IPS-18a (cell line): Measurements from ENCODE around the gene EPHA3.

Experiments used
- H3K27ac ChIP-seq: one replicate; pipeline ENCODE4 v1.5.1; 2013; ENCODE audit warnings: low read length
- H3K27me3 ChIP-seq: one replicate; pipeline ENCODE4 v1.6.1; 2013; ENCODE audit warnings: mild to moderate bottlenecking, low read length; ENCODE audit not compliant: control insufficient read depth, insufficient read depth
- H3K36me3 ChIP-seq: one replicate; pipeline ENCODE4 v1.6.1; 2013; ENCODE audit warnings: low read depth, low read length; ENCODE audit not compliant: control insufficient read depth
- H3K4me1 ChIP-seq: one replicate; pipeline ENCODE4 v1.6.1; 2013; ENCODE audit warnings: low read depth, low read length; ENCODE audit not compliant: control insufficient read depth
- H3K4me3 ChIP-seq: one replicate; pipeline ENCODE4 v1.5.1; 2013; ENCODE audit warnings: low read length
- H3K9ac ChIP-seq: one replicate; pipeline ENCODE4 v1.6.1; 2013; ENCODE audit warnings: mild to moderate bottlenecking, low read length, moderate library complexity
- H3K9me3 ChIP-seq: one replicate; pipeline ENCODE4 v1.6.1; 2013; ENCODE audit warnings: low read depth, low read length; ENCODE audit not compliant: control insufficient read depth

The EPHA3 gene

DNA sequence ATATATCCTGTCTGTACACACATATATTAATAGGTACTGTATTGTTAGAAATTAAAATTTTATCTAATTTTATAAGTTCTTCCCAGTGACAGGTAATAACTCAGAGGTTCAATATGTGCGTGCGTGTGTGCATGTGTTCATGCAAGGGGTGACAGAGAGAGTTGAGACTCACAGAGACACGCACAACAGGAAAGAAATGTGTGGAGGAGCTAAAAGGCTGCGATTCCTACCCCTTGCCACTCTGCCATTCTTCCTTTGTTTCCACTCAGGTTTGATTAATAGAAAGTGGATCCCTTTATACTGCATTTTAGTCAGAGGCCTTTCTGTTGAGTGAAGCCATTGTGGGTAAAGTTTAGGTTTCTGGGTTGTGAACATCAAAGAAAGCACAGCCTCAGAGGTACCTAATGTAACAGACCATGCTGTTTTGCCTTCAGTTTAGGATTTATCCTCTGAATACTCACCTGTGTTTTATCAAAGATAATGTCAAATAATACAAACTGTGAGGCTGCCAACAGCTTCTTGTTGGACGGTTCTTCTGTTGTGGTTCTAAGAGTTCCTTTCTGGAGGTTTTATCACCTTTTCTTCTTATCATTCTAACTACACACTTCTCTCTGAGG lies 182.3 kb downstream of the EPHA3 start:
- Histone ChIP-seq H3K9me3 (no peaks in the 10 kb centered on the region), H3K9ac (no peak overlapping the region), H3K36me3 (no peaks in the 10 kb centered on the region), H3K27me3 (no peaks in the 10 kb centered on the region), H3K4me1 (no peaks in the 10 kb centered on the region), H3K27ac (no peak overlapping the region), H3K4me3 (no peak overlapping the region)

DNA sequence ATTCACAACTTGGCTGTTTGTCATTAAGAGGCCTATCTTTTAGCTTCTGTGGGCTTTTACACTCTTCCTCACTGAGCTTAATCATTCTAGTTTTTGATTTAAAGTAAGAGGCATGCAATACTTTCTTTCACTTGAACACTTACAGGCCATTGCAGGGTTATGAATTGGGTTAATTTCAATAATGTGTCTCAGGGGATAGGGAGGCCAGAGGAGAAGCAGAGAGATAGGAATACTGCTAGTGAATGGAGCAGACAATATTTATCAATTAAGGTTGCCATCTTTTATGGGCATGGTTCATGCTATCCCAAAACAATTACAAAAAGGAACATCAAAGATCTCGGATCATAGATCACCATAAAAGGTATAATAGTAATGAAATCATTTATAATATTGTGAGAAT lies 189.8 kb downstream of the EPHA3 start:
- Histone ChIP-seq H3K9me3 (no peaks in the 10 kb centered on the region), H3K36me3 (no peaks in the 10 kb centered on the region), H3K4me1 (no peaks in the 10 kb centered on the region), H3K4me3 (no peak overlapping the region), H3K27ac (no peak overlapping the region), H3K27me3 (no peaks in the 10 kb centered on the region), H3K9ac (no peak overlapping the region)

DNA sequence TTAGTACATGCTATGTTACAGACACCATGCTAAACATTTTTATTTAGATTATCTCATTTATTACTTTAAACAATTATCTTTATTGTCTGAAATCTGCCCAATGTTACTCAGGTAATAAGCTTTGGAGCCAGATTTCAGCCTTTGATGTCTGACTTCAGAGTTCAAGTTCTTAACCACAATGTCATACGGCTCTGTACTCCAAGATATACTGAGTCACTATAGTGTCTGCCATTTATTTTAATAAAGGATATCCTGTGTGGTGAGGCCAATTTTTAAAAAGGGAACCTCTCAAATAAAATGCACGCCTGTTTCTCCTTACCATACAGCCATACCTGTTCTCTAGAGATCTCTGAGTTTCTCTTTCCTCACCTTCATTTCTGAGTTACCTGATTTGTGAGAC lies 193.1 kb downstream of the EPHA3 start:
- H3K27ac ChIP-seq: no peak overlapping the region
- no peak overlapping the region for H3K4me3 ChIP-seq
- H3K9me3 ChIP-seq: no peaks in the 10 kb centered on the region
- no peak overlapping the region for H3K9ac ChIP-seq
- H3K4me1 ChIP-seq: no peaks in the 10 kb centered on the region
- H3K36me3 ChIP-seq: no peaks in the 10 kb centered on the region
- H3K27me3 ChIP-seq: no peaks in the 10 kb centered on the region

DNA sequence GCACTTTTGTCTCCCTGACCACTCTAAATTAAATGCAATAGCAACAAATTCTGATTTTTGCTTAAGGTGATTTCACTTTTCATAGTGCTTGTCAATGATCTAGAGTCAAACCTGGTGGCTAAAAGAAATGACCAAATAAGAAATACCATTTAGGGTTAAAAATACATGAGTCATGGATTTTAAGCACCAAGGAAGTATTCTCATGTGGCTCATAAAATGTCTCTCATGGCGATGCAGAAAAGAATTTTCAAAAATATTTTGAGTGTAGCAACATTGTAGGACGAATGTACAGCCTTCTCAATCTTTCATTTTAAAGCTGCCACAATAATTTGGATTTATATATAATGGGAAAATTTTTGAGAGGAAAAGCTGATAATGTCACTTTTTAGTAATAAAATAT lies 193.6 kb downstream of the EPHA3 start:
- Histone ChIP-seq H3K4me3 (no peak overlapping the region), H3K9me3 (no peaks in the 10 kb centered on the region), H3K27ac (no peak overlapping the region), H3K36me3 (no peaks in the 10 kb centered on the region), H3K27me3 (no peaks in the 10 kb centered on the region), H3K9ac (no peak overlapping the region), H3K4me1 (no peaks in the 10 kb centered on the region)

DNA sequence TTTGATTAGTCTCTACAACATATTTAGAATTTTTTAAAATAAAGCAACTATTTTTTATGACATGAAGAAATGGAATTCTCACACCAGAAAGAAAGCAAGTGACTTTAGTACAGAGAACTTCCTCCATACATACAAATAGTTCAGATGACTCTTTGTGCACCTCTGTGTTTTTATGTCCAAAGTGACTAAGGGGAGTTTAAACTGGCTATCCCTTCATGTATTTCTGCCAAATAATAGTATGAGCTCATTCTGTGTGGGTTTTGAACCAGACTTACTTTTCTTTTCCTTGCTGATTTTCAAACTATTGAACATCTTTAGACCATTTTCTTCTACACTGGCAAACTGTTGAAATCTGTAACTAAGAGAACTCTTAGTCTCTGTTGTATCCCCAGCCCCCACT lies 196.3 kb downstream of the EPHA3 start:
- H3K27ac ChIP-seq: no peak overlapping the region
- no peak overlapping the region for H3K4me3 ChIP-seq
- no peaks in the 10 kb centered on the region for H3K27me3 ChIP-seq
- H3K9ac ChIP-seq: no peak overlapping the region
- H3K4me1 ChIP-seq: no peaks in the 10 kb centered on the region
- no peaks in the 10 kb centered on the region for H3K36me3 ChIP-seq
- H3K9me3 ChIP-seq: no peaks in the 10 kb centered on the region

DNA sequence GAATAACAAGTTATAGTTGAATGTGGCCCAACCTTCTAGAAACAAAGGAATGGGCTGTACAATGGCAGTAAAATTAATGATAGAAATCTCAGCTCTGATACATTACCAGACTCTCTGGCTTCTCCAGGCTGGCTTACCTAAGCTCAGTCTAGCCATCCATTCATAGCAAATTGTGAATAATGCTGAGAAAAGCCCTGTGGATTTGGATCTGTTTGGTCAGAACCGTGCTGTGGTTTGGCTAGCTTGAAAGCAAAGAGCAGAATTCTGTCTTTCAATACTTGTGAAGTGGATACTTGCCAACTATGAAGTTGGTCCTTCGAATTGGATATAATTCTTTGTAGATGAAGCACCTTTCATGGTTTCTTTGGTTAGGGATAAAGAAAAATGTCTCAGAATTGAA lies 199.1 kb downstream of the EPHA3 start:
- Histone ChIP-seq H3K9ac (no peak overlapping the region), H3K9me3 (no peaks in the 10 kb centered on the region), H3K27me3 (no peaks in the 10 kb centered on the region), H3K36me3 (no peaks in the 10 kb centered on the region), H3K4me3 (no peak overlapping the region), H3K27ac (no peak overlapping the region), H3K4me1 (no peaks in the 10 kb centered on the region)

DNA sequence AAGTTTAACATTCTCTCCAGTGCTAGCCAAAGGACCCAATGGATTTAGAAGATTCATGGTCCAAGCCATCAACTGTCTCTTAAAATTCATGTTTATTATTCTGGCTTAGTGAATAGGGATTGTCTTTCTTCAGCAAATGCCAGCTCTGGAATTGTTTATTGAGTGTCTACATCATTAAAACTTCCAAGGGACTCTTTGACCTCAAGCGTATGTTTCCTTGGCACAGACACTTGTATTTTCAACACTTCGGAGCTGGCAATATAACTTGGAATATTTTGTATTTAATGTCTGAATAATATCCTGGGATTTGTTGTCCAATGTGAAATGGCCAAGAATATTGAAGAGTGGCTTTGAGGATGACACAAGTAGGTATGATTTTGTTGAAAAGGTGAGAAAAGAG lies 204.2 kb downstream of the EPHA3 start:
- no peak overlapping the region for H3K27ac ChIP-seq
- H3K4me3 ChIP-seq: no peak overlapping the region
- H3K27me3 ChIP-seq: no peaks in the 10 kb centered on the region
- H3K36me3 ChIP-seq: no peaks in the 10 kb centered on the region
- no peak overlapping the region for H3K9ac ChIP-seq
- no peaks in the 10 kb centered on the region for H3K9me3 ChIP-seq
- no peaks in the 10 kb centered on the region for H3K4me1 ChIP-seq

DNA sequence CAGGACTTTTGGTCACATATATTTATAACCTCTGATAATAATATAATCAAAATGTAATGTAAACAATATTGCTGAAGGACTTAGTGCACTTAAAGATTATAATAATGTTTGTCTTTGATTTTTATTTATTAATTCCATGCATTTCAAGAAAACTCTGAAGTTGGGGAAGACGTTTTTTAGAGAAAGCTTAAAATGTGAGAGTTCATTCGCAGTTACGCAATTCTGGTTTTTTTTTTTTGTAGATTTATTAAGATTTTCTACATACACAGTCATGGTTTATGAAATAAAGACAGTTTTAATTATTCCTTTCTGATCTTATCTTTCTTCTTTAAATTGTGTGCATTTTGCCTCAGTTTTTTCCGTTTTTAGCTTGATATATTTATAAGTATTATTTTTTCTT lies 204.7 kb downstream of the EPHA3 start:
- no peaks in the 10 kb centered on the region for H3K27me3 ChIP-seq
- no peak overlapping the region for H3K27ac ChIP-seq
- H3K4me1 ChIP-seq: no peaks in the 10 kb centered on the region
- H3K9me3 ChIP-seq: no peaks in the 10 kb centered on the region
- H3K4me3 ChIP-seq: no peak overlapping the region
- H3K9ac ChIP-seq: no peak overlapping the region
- H3K36me3 ChIP-seq: no peaks in the 10 kb centered on the region

DNA sequence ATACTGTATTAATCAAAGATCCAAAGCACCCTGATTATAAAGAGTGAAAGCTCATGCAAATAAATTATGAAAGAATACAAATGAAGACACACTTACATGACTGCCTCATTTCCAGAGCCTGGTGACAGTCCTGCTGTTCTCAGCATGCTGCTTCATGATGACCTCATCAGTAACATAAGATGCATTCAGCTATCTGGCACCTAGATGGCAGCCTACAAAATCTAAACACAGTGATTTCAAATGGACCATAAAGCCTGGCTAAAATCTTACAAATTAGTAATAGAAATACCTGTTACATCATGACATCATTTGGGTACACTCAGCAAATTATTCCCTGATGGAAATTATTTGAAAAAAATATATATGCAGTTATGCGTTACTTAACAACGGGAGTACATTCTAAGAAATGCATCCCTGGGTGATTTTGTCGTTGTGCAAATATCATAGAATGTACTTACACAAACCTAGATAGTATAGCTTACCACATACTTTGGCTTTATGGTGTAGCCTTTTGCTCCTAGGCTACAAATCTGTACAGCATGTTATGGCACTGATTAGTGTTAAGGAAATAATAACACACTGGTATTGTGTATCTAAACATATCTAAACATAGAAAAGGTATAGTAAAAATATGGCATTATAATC lies 207.2 kb downstream of the EPHA3 start:
- no peak overlapping the region for H3K4me3 ChIP-seq
- H3K9ac ChIP-seq: no peak overlapping the region
- no peak overlapping the region for H3K27ac ChIP-seq
- no peaks in the 10 kb centered on the region for H3K36me3 ChIP-seq
- H3K4me1 ChIP-seq: no peaks in the 10 kb centered on the region
- no peaks in the 10 kb centered on the region for H3K27me3 ChIP-seq
- no peaks in the 10 kb centered on the region for H3K9me3 ChIP-seq

DNA sequence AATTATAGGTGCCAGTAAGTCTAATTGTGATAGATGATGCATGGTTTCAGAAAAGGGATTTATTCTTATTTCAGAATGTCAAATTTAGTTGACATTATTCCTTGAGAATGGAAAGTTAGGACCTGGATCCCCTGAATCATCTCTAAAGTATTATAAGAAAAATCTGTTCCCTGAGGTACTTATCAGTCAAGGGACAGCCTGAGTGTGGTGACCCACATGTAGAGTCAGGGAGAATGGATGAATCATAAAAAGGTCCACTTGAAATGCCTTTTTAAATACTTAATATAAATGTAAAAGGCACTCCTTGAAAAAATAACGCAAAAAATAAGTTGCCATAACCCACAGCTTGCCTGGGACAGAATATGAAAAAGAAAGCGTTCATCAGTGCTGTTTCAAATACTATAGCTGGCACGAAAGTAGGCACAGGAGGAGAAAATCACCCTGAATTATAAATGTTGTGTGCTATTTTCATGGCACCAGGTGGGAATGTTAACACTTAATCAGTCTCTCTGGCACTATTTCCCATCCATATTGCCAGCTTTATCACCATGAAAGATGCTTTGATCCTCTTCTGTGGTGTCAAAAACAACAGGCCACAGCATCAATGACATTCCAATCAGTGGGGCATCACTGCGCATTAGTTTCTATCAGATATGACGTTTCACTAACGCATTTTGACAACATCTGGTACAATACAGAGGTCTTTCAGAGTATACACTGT lies 208.5 kb downstream of the EPHA3 start:
- no peaks in the 10 kb centered on the region for H3K27me3 ChIP-seq
- no peak overlapping the region for H3K9ac ChIP-seq
- H3K4me1 ChIP-seq: no peaks in the 10 kb centered on the region
- H3K27ac ChIP-seq: no peak overlapping the region
- no peak overlapping the region for H3K4me3 ChIP-seq
- no peaks in the 10 kb centered on the region for H3K9me3 ChIP-seq
- H3K36me3 ChIP-seq: no peaks in the 10 kb centered on the region

DNA sequence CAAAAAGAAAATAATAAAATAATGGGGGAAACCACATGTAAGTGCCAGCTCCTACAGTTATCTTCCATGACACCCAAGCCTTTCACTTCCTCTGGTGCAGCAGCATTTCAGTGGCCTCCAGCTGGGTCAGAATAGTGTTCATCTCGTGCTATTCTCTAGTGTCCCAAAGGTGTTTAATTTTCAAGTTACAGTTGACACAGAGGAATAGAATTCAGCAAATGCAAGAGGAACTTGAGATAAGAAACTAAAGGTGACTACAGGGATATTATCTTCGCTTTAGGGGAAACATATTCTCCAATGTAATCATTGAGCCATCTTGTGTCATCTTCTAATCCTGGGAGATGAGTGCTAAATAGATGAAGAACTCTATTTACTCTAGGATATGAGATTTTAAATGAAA lies 212.8 kb downstream of the EPHA3 start:
- H3K27me3 ChIP-seq: no peaks in the 10 kb centered on the region
- H3K9ac ChIP-seq: no peak overlapping the region
- no peak overlapping the region for H3K27ac ChIP-seq
- H3K4me3 ChIP-seq: no peak overlapping the region
- H3K4me1 ChIP-seq: no peaks in the 10 kb centered on the region
- no peaks in the 10 kb centered on the region for H3K36me3 ChIP-seq
- H3K9me3 ChIP-seq: no peaks in the 10 kb centered on the region

DNA sequence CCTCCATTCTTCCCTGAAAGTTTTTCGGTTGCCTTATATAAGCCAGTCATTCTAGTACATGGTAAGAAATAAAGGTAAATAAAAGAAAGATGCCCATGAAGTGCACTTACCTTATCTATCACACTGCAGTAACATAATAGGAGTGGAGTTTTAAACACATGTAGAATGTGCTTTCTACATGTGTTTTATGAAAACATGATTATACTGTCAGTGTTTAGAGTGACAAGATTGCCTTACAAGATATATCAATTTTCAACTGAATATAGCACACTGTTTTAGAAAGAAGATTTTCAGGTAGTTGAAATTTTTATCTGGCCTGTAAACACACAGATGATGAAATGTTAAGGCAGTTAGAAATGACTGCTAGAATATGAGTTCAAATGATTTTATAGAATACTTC lies 219.6 kb downstream of the EPHA3 start:
- H3K27me3 ChIP-seq: no peaks in the 10 kb centered on the region
- no peak overlapping the region for H3K9ac ChIP-seq
- H3K4me1 ChIP-seq: peaks cover 7% of the 10 kb centered on the region
- no peaks in the 10 kb centered on the region for H3K9me3 ChIP-seq
- no peaks in the 10 kb centered on the region for H3K36me3 ChIP-seq
- H3K4me3 ChIP-seq: no peak overlapping the region
- no peak overlapping the region for H3K27ac ChIP-seq
